ENCODE results near the gene SLC39A13. TPM values are rescaled to one million over a fixed set of nuclear protein-coding genes. Genes with fewer than 3 reads are reported as not detected.

The SLC39A13 gene
- total and polyA plus RNA-seq, 2 of the 13 experiments (the other 11 are each of a cell fraction or from before 2014, with no cell fraction given): 15.3 to 30.5 TPM

GRCh38 chr11:47408598-47409439 is 429 bp downstream of the SLC39A13 start (continued):
- TF ChIP-seq FOXO1 (CRISPR knock-in tag; IDR thresholded peaks at IDR 0.05) (peak; percentile 0; the same call in 1 of the 2 replicates), ZNF841 (CRISPR knock-in tag; IDR thresholded peaks at IDR 0.05; ENCODE audit: borderline replicate concordance) (no peak), ZNF512B (CRISPR knock-in tag; IDR thresholded peaks at IDR 0.05; ENCODE audit: borderline replicate concordance) (no peak), NCOA2 (CRISPR knock-in tag; IDR thresholded peaks at IDR 0.05) (no peak), THAP11 (CRISPR knock-in tag; IDR thresholded peaks at IDR 0.05) (no peak), ZNF451 (CRISPR knock-in tag; IDR thresholded peaks at IDR 0.05) (no peak; the same call in 1 of the 2 replicates)

DNA sequence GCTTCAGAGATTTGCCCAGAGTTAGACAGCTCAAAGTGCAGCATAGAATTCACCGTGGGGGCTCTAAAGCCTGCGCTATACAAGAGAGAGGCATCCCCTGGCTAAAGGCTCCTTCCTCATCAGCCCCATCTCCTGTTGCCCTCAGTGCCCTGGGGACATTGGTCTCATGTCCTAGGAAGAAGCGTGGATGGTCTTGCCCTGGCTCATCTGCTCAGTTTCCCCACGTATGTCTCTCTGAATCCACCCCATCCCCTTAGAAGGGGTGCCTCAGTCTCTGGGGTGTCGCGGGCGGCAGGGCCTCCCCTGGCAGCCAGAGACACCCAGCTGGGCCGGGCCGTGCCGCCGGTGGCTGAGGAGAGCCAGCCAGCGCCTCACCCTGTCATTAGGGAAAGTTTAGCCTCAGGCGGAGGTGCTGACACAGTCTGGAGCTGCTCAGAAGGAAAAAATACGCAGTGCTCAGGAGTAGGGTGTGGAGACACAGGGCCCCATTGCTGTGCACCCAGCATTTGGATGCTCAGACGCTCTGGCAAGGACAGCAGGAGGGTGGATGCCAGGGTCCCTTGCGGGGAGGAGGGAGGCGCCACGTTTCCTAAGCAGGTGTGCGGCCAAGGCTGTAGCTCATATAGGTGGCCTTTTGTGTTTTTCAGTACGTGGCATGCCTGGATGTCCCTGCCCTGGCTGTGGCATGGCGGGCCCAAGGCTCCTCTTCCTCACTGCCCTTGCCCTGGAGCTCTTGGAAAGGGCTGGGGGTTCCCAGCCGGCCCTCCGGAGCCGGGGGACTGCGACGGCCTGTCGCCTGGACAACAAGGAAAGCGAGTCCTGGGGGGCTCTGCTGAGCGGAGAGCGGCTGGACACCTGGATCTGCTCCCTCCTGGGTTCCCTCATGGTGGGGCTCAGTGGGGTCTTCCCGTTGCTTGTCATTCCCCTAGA is 1.3 kb downstream of the SLC39A13 start:
- Histone ChIP-seq H3K4me3 (replicated peaks in 1 of 3; ENCODE audit: insufficient read depth in 1 of 3, low read depth in 2 of 3, low read length in 3 of 3) (peak overlapping the region; percentile 68 to 91 (median 79)), H3K9me3 (ENCODE audit: low read length) (no peaks in the 10 kb centered on the region), H3K27me3 (ENCODE audit: control insufficient read depth in 1 of 2, insufficient read depth in 2 of 2, low read length in 2 of 2) (no peaks in the 10 kb centered on the region; a peak in 1 of 5 replicates), H3K4me2 (ENCODE audit: low read depth, low read length) (peak overlapping the region; percentile 89), H3K36me3 (replicated peaks in 1 of 2; ENCODE audit: control insufficient read depth in 1 of 2, insufficient read depth in 2 of 2, low read length in 2 of 2) (peaks cover 0 to 7% of the 10 kb centered on the region in 2 experiments; a peak in 3 of 5 replicates), H3K79me2 (ENCODE audit: insufficient read depth, low read length) (peaks cover 9% of the 10 kb centered on the region), H2AFZ (ENCODE audit: low read length) (no peak overlapping the region), H3K27ac (ENCODE audit: extremely low read length, insufficient read depth, low read length) (no peak overlapping the region), H3K4me1 (ENCODE audit: insufficient read depth, low read length) (peaks cover 34% of the 10 kb centered on the region), H3K9ac (ENCODE audit: insufficient read depth, low read depth, low read length) (peak overlapping the region; percentile 80), H4K20me1 (ENCODE audit: insufficient read depth, low read length) (no peaks in the 10 kb centered on the region)
- FAIRE-seq (no peak), DNase-seq (ENCODE audit: low spot score) (no peak), ATAC-seq (no peak)
- intact Hi-C loops (cut with micrococcal nuclease; ENCODE audit: unreplicated experiment) (loop anchor here (2.0 kb wide), 1 partner anchor 17 kb away; the partner anchor contains the start of gene PSMC3), in situ Hi-C loops (cut with HindIII; ENCODE audit: extremely low pct_ligation_motif_present, low pct_unique_long_range_greater_than_20kb) (loop anchor here (5.0 kb wide), 1 partner anchor 37 kb away; no protein-coding TSS in a partner anchor)
- ChIA-PET CTCF (ENCODE audit: low intra/inter-chr PET ratio, low total read pairs) (no interaction called here), POLR2A (interaction anchor here (1.7 to 4.9 kb wide), 2 partner anchors 17 to 25 kb away, joined by 6 to 33 read pairs; partner anchors contain the start of gene PSMC3)
- no TSS peak for BruUV-seq (replicated peaks)
- WGBS (ENCODE audit: low lambda C conversion rate): 81% methylated on average over 27 of the region's 31 CpGs
- no peak for TF ChIP-seq RCOR2 (CRISPR knock-in tag; IDR thresholded peaks at IDR 0.05)
- peak; percentile 1; the same call in 1 of the 2 replicates for TF ChIP-seq SALL1 (CRISPR knock-in tag; IDR thresholded peaks at IDR 0.05)
- 0 out of 2 replicates have a peak, but pooled peaks have one; percentile 21 for TF ChIP-seq ZNF772 (CRISPR knock-in tag; IDR thresholded peaks at IDR 0.05)
- TF ChIP-seq SP2 (CRISPR knock-in tag; IDR thresholded peaks at IDR 0.05): 0 out of 2 replicates have a peak, but pooled peaks have one; percentile 5
- peak; percentile 76 for TF ChIP-seq ZBTB33 (CRISPR knock-in tag; IDR thresholded peaks at IDR 0.05)
- 0 out of 2 replicates have a peak, but pooled peaks have one; percentile 31 for TF ChIP-seq ZSCAN31 (CRISPR knock-in tag; IDR thresholded peaks at IDR 0.05; ENCODE audit: low read depth)
- TF ChIP-seq ATAD3A (CRISPR knock-in tag; IDR thresholded peaks at IDR 0.05): no peak
- no peak for TF ChIP-seq ZNF768 (CRISPR knock-in tag; IDR thresholded peaks at IDR 0.05)
- no peak for TF ChIP-seq NAIF1 (CRISPR knock-in tag; IDR thresholded peaks at IDR 0.05; ENCODE audit: borderline replicate concordance)
